Cerebellar cortex (tissue), 1 donor: ENCODE results near the gene STKLD1.
"Not testable (repeated sequence)": the region's sequence is repeated elsewhere in the genome, so short reads cannot be mapped to it uniquely, and the experiment has no call there.

Source experiments
- DNase-seq: peaks from one replicate; pipeline ENCODE4 v3.0.0-alpha.2; 2015; ENCODE audit warnings: low spot score

STKLD1 gene

DNA sequence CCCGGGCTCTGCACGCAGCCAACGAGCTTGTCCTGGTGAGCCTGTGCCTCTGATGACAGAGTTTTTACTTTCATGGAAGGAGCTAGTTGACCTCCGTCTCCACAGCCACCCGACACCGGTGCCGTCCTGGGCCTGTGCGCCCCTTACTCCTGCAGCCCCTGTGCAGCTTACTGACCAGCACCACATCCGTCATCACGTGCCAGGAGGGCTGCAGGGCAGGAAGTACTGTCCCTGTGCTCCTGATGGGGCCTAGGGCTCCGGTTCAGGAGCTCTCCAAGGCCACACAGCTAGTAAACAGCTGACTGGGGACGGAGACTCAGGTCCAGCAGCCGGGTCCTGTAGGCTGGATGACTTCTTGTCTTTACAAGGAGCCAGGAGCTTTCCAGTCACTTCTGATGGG lies 10.2 kb downstream of the STKLD1 start:
- DNase-seq: no peak

DNA sequence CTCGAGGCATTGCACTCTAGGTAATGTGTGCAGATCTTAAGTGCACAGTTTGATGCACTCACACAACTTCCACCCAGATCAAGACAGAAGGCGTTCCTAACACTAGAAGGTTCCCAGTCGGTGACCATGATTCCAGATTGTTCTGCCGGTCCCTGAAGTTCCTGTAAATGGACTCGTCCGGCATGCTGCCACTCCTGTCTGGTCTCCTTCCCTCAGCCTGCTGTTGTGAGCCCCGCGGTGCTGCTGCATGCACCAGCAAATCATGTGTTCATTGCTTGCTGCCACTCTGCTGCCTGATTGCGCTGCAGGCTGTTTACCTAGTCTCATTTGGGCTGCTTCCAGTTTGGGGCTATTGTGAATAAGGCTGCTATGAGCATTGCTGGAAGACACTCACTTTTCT lies 11.5 kb downstream of the STKLD1 start:
- no peak for DNase-seq

DNA sequence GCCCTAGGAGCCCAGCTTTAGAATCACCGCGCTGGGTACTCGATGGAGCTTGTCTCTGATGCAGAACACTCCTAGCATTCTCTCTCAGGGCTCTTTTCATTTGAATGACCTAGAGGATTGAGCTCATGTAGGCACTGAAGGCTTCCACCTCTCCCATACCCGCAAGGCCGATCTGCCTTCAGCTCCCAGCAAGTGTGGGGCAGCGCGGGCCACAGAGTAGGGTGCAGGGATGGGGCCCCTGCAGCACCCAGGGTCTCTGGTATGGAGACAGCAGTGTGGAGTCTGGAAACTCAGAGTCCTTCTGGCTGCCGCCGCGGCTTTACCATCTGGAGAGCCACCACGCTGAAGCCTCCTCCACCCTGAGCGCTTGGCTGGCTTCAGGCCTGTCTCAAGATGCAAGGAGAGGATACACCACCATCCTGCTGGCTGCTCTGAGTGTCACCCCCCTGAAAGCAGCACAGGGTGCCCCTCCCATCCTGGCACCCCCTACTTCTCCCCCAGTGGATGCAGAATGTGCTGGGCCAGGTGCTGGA lies 12.9 kb downstream of the STKLD1 start:
- DNase-seq: no peak

DNA sequence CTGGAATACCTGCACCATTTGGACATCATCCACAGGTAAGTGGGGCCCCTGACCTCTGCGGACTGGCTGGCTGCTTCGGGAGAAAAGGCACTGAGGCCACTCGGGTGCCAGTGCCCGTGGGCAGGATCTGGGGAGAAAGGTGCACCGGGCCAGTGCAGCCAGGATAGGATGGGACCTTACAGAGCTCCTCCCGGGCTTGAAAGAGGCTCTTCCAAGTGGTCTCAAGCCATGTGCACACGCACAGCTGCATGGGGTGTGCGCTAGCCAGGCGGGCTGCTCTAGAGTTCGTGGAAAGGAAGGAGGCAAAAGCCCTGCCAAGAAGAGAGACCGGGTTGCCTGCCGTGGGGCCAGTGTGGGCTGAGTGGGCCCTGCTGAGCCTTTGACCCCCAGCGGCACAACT lies 13.4 kb downstream of the STKLD1 start:
- no peak for DNase-seq

DNA sequence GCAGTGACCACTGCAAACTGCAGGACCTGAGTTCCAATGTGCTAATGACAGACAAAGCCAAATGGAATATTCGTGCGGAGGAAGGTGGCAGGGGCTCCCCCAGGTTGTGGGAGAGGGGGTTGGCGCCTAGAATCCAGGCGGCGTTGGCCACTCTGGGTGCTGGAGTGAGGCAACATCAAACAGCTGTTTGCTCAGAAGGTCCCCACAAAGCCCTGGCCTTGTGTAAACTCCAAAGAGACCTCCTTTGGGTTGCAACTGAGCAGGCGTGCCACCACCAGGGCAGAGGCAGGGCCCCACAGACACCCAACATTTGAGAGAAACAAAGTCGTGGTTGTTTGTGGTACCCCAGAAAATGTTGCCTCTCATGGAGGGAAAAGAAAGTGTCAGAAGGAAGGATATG lies 14.5 kb downstream of the STKLD1 start:
- no peak for DNase-seq

DNA sequence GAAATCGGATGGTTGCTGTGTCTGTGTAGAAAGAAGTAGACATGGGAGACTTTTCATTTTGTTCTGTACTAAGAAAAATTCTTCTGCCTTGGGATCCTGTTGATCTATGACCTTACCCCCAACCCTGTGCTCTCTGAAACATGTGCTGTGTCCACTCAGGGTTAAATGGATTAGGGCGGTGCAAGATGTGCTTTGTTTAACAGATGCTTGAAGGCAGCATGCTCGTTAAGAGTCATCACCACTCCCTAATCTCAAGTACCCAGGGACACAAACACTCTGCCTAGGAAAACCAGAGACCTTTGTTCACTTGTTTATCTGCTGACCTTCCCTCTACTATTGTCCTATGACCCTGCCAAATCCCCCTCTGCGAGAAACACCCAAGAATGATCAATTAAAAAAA lies 15.3 kb downstream of the STKLD1 start:
- not testable (repeated sequence) for DNase-seq

DNA sequence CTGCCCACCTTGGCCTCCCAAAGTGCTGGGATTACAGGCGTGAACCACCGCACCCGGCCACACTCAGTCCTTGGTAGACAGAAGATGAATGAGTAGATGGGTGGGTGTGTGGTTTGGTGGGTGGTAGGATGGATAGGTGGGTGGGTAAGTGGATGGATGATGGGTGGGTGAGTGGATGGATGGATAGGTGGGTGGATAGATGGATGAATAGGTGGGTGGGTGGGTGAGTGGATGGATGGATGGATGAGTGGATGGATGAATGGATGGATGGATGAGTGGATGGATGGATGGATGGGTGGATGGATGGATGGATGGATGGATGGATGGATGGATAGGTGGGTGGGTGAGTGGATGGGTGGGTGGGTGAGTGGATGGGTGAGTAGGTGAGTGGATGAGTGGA lies 16.1 kb downstream of the STKLD1 start:
- not testable (repeated sequence) for DNase-seq

DNA sequence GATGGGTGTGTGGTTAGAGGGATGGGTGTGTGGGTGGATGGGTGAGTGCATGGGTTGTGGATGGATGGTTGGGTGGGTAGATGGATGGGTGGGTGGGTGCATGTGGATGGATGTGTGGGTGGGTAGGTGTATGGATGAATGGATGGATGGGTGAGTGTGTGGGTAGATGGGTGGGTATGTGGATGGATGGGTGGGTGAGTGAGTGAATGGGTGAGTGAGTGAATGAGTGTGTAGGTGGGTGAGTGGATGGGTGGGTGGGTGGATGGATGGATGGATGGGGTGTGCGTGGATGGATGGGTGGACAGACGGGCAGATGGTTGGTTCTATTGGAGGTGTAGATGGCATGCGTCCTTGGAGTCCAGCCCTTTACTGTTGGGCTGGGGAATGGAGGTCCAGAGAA lies 17.2 kb downstream of the STKLD1 start:
- DNase-seq: no peak

DNA sequence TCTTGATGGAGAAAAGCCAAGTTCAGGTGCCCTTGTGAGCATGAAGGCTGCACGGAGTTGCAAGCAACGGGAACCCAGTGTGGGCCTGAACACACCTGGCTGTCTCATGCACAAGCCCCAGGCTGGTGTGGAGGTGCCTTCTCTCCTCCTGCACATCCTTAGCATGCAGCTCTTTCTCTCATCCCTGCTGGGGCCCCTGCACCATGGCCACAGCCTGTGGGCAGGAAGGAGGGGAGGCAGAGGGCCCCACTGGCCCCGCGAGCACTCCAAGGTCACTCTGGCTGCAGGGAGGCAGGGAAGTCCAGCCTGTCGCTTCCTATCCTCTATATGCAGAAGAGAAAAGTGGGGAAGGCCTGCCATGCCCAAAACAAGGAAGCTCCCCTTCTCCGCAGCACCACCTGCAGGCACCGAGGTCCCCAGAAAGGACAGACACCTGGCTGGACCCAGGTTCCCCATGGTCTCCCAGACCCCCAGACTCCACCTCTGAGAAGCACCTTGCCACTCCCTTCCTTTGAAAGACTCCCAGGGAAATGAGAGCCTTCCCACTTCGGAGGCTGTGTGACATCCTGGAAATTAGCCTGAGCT lies 18.6 kb downstream of the STKLD1 start:
- DNase-seq: no peak

DNA sequence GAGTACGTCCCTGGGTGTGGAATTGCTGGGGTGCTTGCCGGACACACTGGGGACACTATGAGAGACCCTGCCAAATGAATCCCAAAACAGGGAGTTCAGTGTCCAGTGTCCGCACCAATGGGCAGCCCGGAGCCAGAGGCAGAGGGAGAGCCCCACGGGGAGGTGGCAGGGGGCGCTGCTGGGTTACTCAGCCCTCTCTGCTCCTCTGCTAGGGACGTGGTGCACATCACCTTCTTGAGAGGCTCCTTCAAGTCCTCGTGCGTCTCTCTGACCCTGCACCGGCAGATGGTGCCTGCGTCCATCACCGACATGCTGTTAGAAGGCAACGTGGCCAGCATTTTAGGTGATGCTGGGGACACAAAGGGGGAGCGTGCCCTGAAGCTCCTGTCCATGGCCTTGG lies 20.8 kb downstream of the STKLD1 start:
- peak; percentile 42 for DNase-seq

DNA sequence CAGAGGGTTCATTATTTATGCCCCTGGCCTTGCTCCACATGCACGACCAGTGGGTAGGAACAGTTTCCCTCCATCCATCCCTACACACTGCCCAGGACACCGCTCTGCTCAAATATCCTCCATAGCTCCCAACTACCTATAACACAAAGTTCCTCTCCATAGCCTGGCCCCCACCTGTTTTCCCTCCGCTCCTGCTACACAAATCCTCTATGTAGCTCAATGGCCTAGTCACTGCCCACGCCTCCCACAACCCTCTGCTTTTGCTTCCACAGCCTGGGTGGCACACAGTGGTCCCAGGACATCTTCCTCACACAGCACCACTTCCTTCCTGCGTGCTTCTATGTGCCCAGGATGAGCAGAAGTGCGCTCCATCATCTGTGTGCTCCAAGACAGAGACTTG lies 21.2 kb downstream of the STKLD1 start:
- DNase-seq: no peak

DNA sequence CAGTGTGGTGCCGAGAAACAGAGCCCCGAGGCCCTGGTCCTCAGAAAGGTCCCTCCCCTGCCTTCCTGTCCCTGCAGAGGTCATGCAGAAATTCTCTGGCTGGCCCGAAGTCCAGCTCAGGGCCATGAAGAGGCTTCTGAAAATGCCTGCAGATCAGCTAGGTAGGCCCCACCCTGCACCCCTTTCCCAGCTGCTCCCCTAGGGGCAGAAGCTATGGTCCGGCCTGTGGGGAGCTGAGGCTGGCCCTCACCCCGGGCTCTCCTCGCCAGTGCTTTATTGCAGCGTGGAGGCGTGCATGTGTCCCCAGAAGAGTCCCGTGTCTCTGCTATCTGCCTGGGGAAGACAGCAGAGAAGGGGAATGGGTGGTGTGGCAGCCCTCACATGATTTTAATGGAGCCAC lies 21.7 kb downstream of the STKLD1 start:
- DNase-seq: no peak

DNA sequence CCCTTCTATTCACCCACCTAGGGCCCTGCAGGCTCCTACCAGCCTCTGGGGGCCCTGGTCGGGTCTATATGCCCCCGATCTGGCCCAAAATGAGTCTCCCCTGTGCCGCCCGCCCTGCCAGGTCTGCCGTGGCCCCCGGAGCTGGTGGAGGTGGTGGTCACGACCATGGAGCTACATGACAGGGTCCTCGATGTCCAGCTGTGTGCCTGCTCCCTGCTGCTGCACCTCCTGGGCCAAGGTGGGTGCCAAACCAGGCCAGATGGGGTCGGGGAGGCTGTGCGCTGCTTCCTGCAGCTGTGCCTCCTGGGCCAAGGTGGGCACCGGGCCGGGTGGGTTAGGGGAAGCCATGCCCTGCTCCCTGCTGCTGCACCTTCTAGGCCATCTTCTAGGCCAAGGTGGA lies 24.1 kb downstream of the STKLD1 start:
- DNase-seq: no peak

DNA sequence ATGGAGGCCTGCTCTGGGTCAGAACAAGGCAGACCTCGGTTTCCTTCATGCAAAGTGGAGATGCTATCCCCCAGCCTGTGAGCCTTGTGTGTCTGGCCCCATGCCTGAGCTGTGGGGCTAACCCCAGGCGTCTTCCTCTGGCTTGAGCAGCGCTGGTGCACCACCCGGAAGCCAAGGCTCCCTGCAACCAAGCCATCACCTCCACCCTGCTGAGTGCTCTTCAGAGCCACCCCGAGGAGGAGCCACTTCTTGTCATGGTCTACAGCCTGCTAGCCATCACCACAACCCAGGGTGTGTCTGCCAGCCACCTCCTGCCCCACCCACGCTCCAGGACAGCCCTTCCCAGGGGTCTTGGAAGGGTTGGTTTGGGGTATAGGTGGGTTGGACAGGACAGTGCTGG lies 25.4 kb downstream of the STKLD1 start:
- no peak for DNase-seq

DNA sequence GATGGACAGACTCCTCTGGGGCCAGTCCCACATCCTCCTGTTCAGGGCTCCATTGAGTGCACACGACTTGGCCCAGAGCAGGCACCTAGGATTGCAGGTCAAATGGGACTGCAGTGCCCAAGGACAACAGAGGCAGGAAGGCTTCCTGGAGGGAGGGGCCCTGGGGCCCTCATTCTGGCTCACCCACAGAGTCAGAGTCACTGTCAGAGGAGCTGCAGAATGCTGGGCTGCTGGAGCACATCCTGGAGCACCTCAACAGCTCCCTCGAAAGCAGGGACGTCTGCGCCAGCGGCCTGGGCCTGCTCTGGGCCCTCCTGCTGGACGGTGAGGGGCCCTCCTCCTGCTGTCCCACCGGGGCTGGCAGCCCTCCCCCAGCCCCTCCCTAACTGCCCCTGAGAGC lies 26.5 kb downstream of the STKLD1 start:
- no peak for DNase-seq

DNA sequence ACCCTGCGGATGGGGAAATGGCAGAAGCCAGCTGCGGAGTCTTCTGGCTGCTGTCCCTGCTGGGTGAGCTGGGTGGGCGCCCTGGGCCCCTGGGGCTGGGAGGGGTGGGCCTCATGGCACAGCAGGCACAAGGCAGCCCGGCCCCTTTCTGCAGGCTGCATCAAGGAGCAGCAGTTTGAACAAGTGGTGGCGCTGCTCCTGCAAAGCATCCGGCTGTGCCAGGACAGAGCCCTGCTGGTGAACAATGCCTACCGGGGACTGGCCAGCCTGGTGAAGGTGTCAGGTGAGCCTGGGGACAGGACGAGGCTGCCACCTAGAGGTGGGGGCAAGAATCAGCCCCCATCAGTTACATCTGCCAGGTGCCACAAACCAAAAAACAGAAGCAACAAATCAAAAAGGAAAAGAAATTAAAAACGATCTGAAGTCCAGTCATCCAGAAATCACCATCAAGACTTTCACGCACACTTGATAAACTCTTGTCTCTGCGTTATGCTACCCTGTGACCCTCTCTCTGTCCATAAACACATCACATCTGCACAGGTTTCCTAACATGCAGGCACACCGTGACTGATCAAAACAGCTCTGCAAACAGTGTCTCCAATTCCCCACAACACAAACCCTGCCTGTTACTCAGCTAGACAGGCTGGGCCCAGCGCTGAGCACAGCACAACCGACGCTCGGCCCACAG lies 27.7 kb downstream of the STKLD1 start:
- peak; percentile 24 for DNase-seq

DNA sequence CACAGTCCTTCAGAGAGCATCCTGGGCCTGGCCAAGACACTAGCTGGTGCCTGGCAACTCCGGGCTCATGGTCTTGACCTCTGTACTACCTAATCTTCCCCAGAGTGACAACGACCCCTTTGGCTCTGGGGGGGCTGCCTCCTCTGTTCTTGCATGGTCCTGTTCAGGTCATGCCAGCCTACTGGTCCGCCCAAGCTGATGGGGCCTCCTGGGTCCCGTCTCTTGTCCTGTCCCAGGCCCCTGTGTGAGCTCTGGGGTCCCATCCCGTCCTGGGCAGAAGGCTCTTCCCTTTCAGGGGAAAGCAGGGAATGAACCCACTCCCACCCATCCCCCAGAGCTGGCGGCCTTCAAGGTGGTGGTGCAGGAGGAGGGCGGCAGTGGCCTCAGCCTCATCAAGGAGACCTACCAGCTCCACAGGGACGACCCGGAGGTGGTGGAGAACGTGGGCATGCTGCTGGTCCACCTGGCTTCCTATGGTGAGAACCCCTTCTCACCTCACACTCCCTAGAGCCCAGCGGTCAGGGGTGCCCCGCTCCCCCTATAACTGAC lies 28.4 kb downstream of the STKLD1 start:
- DNase-seq: no peak

DNA sequence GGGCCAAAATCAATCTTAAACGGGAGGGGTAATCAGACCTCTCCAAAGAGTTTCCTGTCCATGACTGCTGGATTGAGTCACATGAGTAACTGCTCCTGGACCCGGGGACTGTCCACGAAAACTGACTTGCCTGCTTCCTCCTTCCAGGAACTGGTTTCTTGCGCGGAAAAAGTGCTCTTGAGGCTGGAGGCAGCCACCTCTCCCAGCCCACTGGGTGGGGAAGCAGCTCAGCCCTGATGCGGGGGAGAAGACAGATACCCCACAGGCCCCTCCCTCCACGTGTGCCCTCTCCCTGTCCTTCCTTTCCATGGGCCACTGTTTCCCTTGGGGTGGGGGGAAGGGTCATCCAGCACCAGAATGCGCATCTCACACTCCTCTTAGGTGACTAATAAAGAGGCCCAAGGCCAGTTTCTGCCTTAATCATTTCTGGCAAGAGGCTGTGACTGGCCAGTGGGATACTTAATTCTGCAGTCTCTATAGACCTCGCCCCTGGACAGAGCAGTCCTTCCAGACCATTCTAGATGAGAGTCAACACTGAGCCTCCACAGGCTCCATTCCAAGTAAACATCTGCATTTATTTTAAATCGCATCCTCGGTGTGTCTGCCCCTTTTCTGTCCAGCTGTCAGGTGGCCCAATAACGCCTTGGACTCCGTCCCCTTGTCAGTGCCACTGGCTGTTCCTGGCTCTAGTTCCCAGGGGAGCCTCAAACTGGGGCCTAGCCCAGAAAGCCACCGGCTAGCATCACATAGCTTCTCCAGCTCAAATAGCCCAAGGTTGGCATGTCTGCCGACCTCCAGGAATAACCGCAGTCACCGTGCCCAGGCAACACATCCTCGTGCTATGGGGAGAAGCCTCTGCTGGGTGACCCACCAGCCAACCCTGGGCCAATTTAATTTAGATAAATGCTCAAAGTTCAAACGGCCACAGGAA lies 29.6 kb downstream of the STKLD1 start:
- no peak for DNase-seq

DNA sequence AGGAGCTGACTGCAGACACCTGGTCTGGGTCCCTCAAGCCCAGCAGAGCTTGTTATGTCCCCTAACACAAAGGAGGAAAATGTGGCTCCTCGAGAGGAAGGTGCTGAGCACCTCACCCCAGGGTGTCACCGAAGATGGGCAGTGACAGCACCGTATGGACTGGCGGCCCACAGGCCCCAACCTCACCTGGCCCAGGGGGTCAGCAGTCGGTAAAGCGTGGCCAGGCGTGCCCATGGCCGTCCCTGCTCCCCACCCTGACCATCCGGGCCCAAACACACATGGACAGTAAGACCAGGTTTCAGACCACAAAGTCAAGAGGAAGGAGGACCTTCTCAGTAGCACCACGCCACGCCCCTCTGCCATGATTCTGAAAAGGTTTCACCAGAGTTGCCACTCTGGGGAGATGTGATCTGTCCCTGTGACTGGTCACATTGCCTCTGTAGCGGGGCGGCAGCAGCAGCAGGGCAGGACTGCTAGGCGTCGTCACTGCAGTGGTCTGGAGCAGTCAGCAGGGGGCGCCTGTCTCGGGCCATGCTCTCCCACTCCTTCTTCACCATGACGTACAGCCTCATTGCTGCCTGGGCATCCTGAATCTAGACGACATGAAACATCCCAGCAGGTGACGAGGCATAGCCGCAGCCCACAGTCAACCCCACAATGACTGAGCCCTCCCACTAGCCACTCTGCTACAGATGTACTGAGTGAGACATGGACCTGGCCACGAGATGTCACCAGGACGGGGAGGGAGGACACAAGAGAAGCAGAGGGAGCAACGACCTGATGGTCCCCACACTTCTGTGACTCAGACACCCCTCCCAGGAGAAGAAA lies 30.5 kb downstream of the STKLD1 start:
- DNase-seq: peak; percentile 72

DNA sequence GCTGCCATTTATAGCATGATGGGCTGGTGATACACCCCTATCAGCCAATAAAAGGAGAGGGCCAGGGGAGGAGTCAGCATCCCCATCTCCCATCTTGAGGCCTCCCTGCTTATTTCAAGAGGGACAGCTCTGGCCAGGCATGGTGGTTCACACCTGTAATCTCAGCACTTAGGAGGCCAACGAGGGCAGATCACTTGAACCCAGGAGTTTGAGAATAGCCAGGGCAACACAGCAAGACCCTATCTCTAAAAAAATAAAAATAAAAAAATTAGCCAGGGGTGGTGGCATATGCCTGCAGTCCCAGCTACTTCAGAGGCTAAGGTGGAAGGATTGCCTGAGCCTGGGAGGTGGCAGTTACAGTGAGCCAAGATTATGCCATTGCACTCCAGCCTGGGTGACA lies 31.9 kb downstream of the STKLD1 start:
- no peak for DNase-seq

DNA sequence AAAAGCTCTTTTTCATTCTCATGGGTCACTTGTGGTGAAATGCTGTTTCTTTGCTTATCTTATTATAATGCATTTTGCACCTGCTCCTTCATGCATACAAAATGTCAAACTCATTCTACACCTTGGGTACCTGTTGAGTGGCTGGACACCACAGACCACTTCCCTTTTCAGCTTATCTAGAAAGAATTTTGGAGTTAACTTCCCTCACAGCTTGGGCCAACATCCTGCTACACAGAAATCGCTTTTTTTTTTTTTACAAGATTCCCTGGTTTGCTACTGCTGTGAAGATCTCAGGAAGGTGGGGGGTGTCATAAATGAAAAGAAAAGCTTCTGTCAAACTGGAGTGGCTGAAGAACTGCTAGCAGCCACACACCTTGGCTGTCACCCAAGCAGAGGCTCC lies 39.0 kb downstream of the STKLD1 start:
- no peak for DNase-seq
